DMS53 treated with DMSO at 0.1 percent for 48 hours (cell line): ENCODE results near the gene VMAC.

Source experiments
- DNase-seq: peaks from one replicate; lab custom pipeline; 2025; ENCODE audit not compliant: unreplicated experiment; lab: John Stamatoyannopoulos, UW

The VMAC gene

GRCh38 chr19:5951338-5951861 is 46.7 kb downstream of the VMAC start:
- DNase-seq: no peak

- no peak for DNase-seq
These were observed 47.7 kb downstream of the VMAC start for GRCh38 chr19:5952193-5953029.

DNA sequence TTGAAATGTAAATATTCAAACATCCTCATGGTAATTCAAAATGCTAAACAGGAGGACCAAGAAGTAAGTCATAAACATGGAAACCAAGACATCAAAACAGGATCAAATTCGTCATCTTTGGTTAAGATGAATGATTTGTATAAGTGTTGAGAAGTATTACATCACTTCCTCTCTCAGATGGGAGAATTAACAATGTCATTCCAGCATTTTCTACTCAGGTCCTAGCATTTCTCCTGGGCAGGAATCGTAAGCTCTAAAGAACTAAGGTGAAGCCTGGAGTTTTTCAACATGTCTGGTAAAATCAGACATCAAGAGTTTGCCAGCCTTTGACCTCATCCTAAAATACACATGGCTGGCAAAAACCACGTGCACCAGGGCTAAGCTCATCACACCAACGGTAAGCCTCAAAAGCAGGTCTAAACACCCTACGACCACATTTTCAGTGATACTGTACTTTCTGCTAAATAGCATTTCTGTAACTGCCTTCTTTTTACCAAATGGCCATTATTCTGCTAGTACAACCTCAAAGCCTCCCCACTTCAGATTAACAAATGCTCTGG is 48.4 kb downstream of the VMAC start:
- DNase-seq: no peak

GRCh38 chr19:5953680-5954213 is 49.1 kb downstream of the VMAC start:
- DNase-seq: no peak

GRCh38 chr19:5954293-5954692 is 49.6 kb downstream of the VMAC start:
- no peak for DNase-seq

DNA sequence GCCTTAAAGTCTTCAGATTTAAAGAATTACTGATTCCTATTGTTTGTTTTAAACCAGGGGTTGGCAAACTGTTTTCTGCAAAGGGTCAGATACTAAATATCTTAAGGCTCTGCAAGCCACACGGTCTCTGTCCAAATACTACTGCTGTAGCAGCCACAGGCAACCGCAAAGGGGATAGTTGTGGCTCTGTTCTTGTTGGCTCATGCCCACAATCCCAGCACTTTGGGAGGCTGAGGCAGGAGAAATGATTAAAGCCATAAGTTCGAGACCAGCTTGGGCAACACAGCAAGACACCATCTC is 50.9 kb downstream of the VMAC start:
- DNase-seq: no peak

- no peak for DNase-seq
These were observed 51.7 kb downstream of the VMAC start for GRCh38 chr19:5956323-5956722.

DNA sequence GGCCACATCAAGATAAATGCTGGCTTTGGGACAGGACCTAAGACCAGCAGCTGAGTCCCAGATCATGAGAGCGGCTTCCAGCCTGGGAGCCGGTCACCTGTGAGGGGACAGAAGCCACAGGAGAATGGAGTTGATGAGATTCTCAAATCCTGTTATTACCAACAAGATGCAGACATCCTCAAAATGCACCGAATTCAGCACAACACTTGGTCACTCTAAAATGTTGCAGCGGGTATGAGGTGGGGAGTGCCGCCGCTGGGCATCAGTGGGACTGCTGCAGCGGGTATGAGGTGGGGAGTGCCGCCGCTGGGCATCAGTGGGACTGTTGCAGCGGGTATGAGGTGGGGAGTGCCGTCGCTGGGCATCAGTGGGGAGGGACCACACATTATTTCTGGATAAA is 52.1 kb downstream of the VMAC start:
- no peak for DNase-seq

DNA sequence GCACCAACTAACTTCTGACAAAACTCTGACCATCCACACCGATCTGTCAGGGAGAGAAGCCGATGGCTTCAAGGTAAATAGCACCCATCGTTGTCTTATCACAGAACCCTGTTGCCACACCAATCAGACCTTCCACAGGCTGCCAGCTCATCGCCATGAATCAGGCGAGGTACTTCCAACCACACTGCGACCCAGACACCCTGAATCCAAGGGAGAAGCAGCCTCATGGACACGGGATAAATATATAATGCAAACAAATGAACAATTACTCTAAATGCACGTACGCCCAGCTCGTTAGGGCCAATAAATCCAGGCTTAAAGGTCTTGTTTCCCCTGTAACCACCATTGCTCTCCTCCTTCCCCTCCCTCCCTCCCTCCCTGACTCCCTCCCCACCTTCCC is 52.5 kb downstream of the VMAC start:
- DNase-seq: no peak

- DNase-seq: no peak
These were observed 53.6 kb downstream of the VMAC start for GRCh38 chr19:5958074-5958850.

- no peak for DNase-seq
These were observed 54.1 kb downstream of the VMAC start for GRCh38 chr19:5958851-5959122.

- no peak for DNase-seq
These were observed 54.8 kb downstream of the VMAC start for GRCh38 chr19:5959260-5960004.
